A549 (cell line): ENCODE results near the gene RIMBP2.

Experiments
- CTCF ChIP-seq: fragments of >200 bp; sonication (Bioruptor Twin); formaldehyde crosslinking; IDR thresholded peaks from 3 replicates; pipeline ENCODE4 v1.5.1; 2016
- KDM1A ChIP-seq: fragments of 200-600 bp; sonication (generic); IDR thresholded peaks from 2 replicates; pipeline ENCODE4 v1.6.1; 2016; ENCODE audit warnings: low read depth, mild to moderate bottlenecking
- MYC ChIP-seq: IDR thresholded peaks from 2 replicates; pipeline ENCODE4 v1.6.1; 2012; ENCODE audit warnings: mild to moderate bottlenecking, inconsistent platforms, low read length, improper control_type of control experiment, borderline replicate concordance
- NR3C1 ChIP-seq: fragments of >200 bp; sonication (Bioruptor Twin); formaldehyde crosslinking; IDR thresholded peaks from 3 replicates; pipeline ENCODE4 v1.6.1; 2017
- POLR2AphosphoS2 ChIP-seq: conservative IDR thresholded peaks from 2 replicates; pipeline ENCODE4 v1.6.1; 2012; ENCODE audit warnings: low read length, improper control_type of control experiment, inconsistent platforms
- RAD21 ChIP-seq, 2 experiments: fragments of >200 bp in 1 of 2; sonication (Bioruptor Twin) in 1 of 2; formaldehyde crosslinking in 1 of 2; IDR thresholded peaks in 1 of 2; conservative IDR thresholded peaks in 1 of 2; 2 replicates in 1 of 2; 3 replicates in 1 of 2; pipeline ENCODE4 v1.6.1; 2012 to 2018; ENCODE audit warnings: inconsistent platforms in 1 of 2
- RFX5 ChIP-seq: fragments of 450-650 bp; IDR thresholded peaks from 2 replicates; pipeline ENCODE4 v1.7.1; 2014; ENCODE audit warnings: antibody characterized with exemption, mild to moderate bottlenecking, moderate library complexity
- ZFP36 ChIP-seq: fragments of 450-650 bp; IDR thresholded peaks from 2 replicates; pipeline ENCODE4 v1.6.1; 2014; ENCODE audit warnings: borderline replicate concordance; ENCODE audit not compliant: partially characterized antibody

- no peak for TF ChIP-seq CTCF
- TF ChIP-seq KDM1A, result no peak
- TF ChIP-seq POLR2AphosphoS2, result no peak
- TF ChIP-seq RAD21 (conservative IDR thresholded peaks at IDR 0.05 in 1 of 2, IDR thresholded peaks at IDR 0.05 in 1 of 2), result no peak
- no peak for TF ChIP-seq NR3C1
- no peak for TF ChIP-seq RFX5
- TF ChIP-seq MYC, result no peak
- TF ChIP-seq ZFP36, result no peak
Observed at GRCh38 chr12:130583317-130583716, 132.8 kb downstream of the RIMBP2 start.
